B cell (primary cell): ENCODE results near the gene NOSIP. TPM values are rescaled to one million over a fixed set of nuclear protein-coding genes. Genes with fewer than 3 reads are reported as not detected.

Source experiments
- ATAC-seq: fragments of 200-7000 bp; cut with Tn5 transposase; one replicate; pipeline ENCODE4 v1.10.0; 2021; ENCODE audit warnings: low read depth, mild to moderate bottlenecking, moderate number of reproducible peaks, moderate library complexity
- CTCF ChIA-PET: fragments of 350-600 bp; sonication (Branson Sonifier 250); formaldehyde crosslinking; loops from one replicate; lab custom pipeline; 2021; ENCODE audit warnings: antibody characterized with exemption, inconsistent platforms; lab: Charles Lee
- POLR2A ChIA-PET: fragments of 350-600 bp; sonication (Branson Sonifier 250); formaldehyde crosslinking; loops from one replicate; lab custom pipeline; 2021; ENCODE audit warnings: antibody characterized with exemption; lab: Charles Lee
- DNase-seq: peaks from one replicate; pipeline ENCODE4 v3.0.0; 2013
- H2AFZ ChIP-seq: 2 replicates; pipeline ENCODE4 v1.6.1; 2012; ENCODE audit warnings: mild to moderate bottlenecking, low read depth, low read length; ENCODE audit not compliant: insufficient read depth, poor library complexity, severe bottlenecking
- H3K27ac ChIP-seq, 2 donors: 1 replicate in 1 of 2; 2 replicates in 1 of 2; pipeline ENCODE4 v1.5.1; 2012 to 2013; ENCODE audit warnings: low read length in 2 of 2, mild to moderate bottlenecking in 2 of 2, moderate library complexity in 1 of 2
- H3K27me3 ChIP-seq, 4 experiments: fragments of 200-600 bp in 1 of 4; sonication (generic) in 1 of 4; replicated peaks in 1 of 4; 1 replicate in 2 of 4; 2 replicates in 2 of 4; pipeline versions ENCODE4 v1.6.1 to v1.7.0; 2013 to 2016; ENCODE audit warnings: low read length in 3 of 4, mild to moderate bottlenecking in 2 of 4, mixed read lengths in 1 of 4, moderate library complexity in 1 of 4; ENCODE audit not compliant: insufficient read depth in 4 of 4, control insufficient read depth in 3 of 4; ENCODE audit errors: control extremely low read depth in 1 of 4
- H3K36me3 ChIP-seq, 2 experiments: replicated peaks in 1 of 2; 1 replicate in 1 of 2; 2 replicates in 1 of 2; pipeline versions ENCODE4 v1.6.1 to v1.7.1; 2013; ENCODE audit warnings: low read length in 1 of 2; ENCODE audit not compliant: insufficient read depth in 2 of 2, control insufficient read depth in 1 of 2; ENCODE audit errors: control extremely low read depth in 1 of 2, extremely low read depth in 1 of 2
- H3K4me1 ChIP-seq, 2 donors: fragments of 200-600 bp in 1 of 2; sonication (generic) in 1 of 2; 1 replicate in 1 of 2; 2 replicates in 1 of 2; pipeline versions ENCODE4 v1.5.1 to v1.6.1; 2013 to 2017; ENCODE audit warnings: low read length in 2 of 2; ENCODE audit not compliant: control insufficient read depth in 2 of 2, insufficient read depth in 2 of 2
- H3K4me2 ChIP-seq: replicated peaks from 2 replicates; pipeline ENCODE3; 2012; ENCODE audit warnings: mild to moderate bottlenecking, low read depth, low read length; ENCODE audit not compliant: poor library complexity, severe bottlenecking
- H3K4me3 ChIP-seq, 5 experiments: fragments of 200-600 bp in 1 of 5; sonication (generic) in 1 of 5; 1 replicate in 3 of 5; 2 replicates in 2 of 5; pipeline versions ENCODE4 v1.5.1 to v1.7.0; 2011 to 2016; ENCODE audit warnings: low read length in 4 of 5, mild to moderate bottlenecking in 4 of 5, low read depth in 2 of 5, control low read depth in 1 of 5, moderate library complexity in 1 of 5; ENCODE audit not compliant: insufficient read depth in 1 of 5; ENCODE audit errors: control extremely low read depth in 1 of 5, extremely low read depth in 1 of 5
- H3K79me2 ChIP-seq: fragments of 200-600 bp; sonication (generic); one replicate; pipeline ENCODE4 v1.6.0; 2016; ENCODE audit warnings: low read length; ENCODE audit not compliant: control insufficient read depth, insufficient read depth
- H3K9ac ChIP-seq: fragments of 200-600 bp; sonication (generic); 2 replicates; pipeline ENCODE4 v1.6.1; 2017; ENCODE audit warnings: mild to moderate bottlenecking, low read length, moderate library complexity
- H3K9me3 ChIP-seq, 3 donors: one replicate each; pipeline versions ENCODE4 v1.6.1 to v1.7.1; 2013; ENCODE audit warnings: low read length in 2 of 3; ENCODE audit not compliant: control insufficient read depth in 2 of 3, insufficient read depth in 1 of 3; ENCODE audit errors: control extremely low read depth in 1 of 3
- H4K20me1 ChIP-seq: 2 replicates; pipeline ENCODE4 v1.6.0; 2012; ENCODE audit warnings: mild to moderate bottlenecking, low read length; ENCODE audit not compliant: insufficient read depth, control insufficient read depth, poor library complexity, severe bottlenecking
- H3K27ac Mint-ChIP-seq: one replicate; pipeline ENCODE4 v1.8.0; 2021; ENCODE audit warnings: mixed read lengths
- H3K27me3 Mint-ChIP-seq: one replicate; pipeline ENCODE4 v1.8.0; 2021; ENCODE audit warnings: mixed read lengths
- H3K4me1 Mint-ChIP-seq: one replicate; pipeline ENCODE4 v1.8.0; 2021; ENCODE audit warnings: mixed read lengths
- H3K4me3 Mint-ChIP-seq: one replicate; pipeline ENCODE4 v1.8.0; 2021; ENCODE audit warnings: mixed read lengths
- H3K9me3 Mint-ChIP-seq: one replicate; pipeline ENCODE4 v1.8.0; 2022; ENCODE audit warnings: mixed read lengths; ENCODE audit not compliant: insufficient read depth
- CTCF ChIP-seq: fragments of 200-600 bp; IDR thresholded peaks from one replicate; pipeline ENCODE4 v1.8.0; 2022; ENCODE audit warnings: antibody characterized with exemption, mild to moderate bottlenecking
- EZH2 ChIP-seq: IDR thresholded peaks from 2 replicates; pipeline ENCODE4 v1.6.1; 2012; ENCODE audit warnings: borderline replicate concordance, low read depth, mild to moderate bottlenecking, moderate library complexity, low read length; ENCODE audit not compliant: insufficient read depth, poor library complexity, severe bottlenecking
- WGBS: methylation state at CpG from one replicate; pipeline ENCODE4 v1.1.5; 2013; ENCODE audit warnings: missing lambda C conversion rate; ENCODE audit not compliant: insufficient coverage; 5-methylcytosine and 5-hydroxymethylcytosine counted together
- intact Hi-C: fragments of 100-400 bp; cut with micrococcal nuclease; formaldehyde crosslinking; loops from one replicate; pipeline ENCODE4 v1.10.0; 2022
- polyA plus RNA-seq: library from polyadenylated mRNA; depleted of rRNA; stranded (reverse); fragments of >200 nt; gene quantifications from 2 replicates; pipeline ENCODE4 v1.2.3, GENCODE V29; 2012
- total RNA-seq, 2 donors: library from RNA; stranded (reverse); fragments of 120-200 nt in 1 of 2; gene quantifications; 1 replicate in 1 of 2; 2 replicates in 1 of 2; pipeline versions ENCODE4 v1.2.3 to v1.2.4, GENCODE V29; 2013 to 2022

The NOSIP gene
- total and polyA plus RNA-seq, 2 donors (not counting 1 experiment from before 2014, with no cell fraction given), result 55.5 to 135 TPM

GRCh38 chr19:49538643-49539042, 41.7 kb downstream of the NOSIP start:
- Mint-ChIP-seq H3K4me3 (peak overlapping the region; percentile 34), H3K27ac (peak overlapping the region; percentile 68)
- TF ChIP-seq EZH2, result no peak
- TF ChIP-seq CTCF, result no peak

GRCh38 chr19:49536921-49537462, 43.4 kb downstream of the NOSIP start:
- POLR2A ChIA-PET, result interaction anchor here (1.1 kb wide), 1 partner anchor 48 kb away, joined by 3 read pairs; no protein-coding TSS in a partner anchor
- H3K27ac Mint-ChIP-seq, result peak overlapping the region; percentile 87

More at GRCh38 chr19:49538643-49539042, 41.7 kb downstream of the NOSIP start:
- POLR2A ChIA-PET, result interaction anchor here (0.6 to 0.7 kb wide), 3 partner anchors 25 to 305 kb away, joined by 3 to 7 read pairs (median 7); no protein-coding TSS in a partner anchor
- H3K27me3 ChIP-seq, result peaks cover 0 to 2% (median 0%) of the 10 kb centered on the region in 4 experiments
- WGBS, result 90% methylated on average over 5 of the region's 5 CpGs
- Mint-ChIP-seq H3K27me3 (no peaks in the 10 kb centered on the region), H3K4me1 (peaks cover 36% of the 10 kb centered on the region), H3K9me3 (no peaks in the 10 kb centered on the region)
- no peaks in the 10 kb centered on the region for H3K9me3 ChIP-seq
- no peak overlapping the region for H3K4me3 ChIP-seq
- H3K9ac ChIP-seq, result no peak overlapping the region
- peak; percentile 5 for DNase-seq
- peak overlapping the region; percentile 22 to 23 for H3K27ac ChIP-seq
- no peak overlapping the region for H2AFZ ChIP-seq
- H3K4me2 ChIP-seq, result no peak overlapping the region
- no peaks in the 10 kb centered on the region for H3K79me2 ChIP-seq
- intact Hi-C loops, result no loop called here
- H4K20me1 ChIP-seq, result no peaks in the 10 kb centered on the region
- CTCF ChIA-PET, result interaction anchor here (1.0 to 6.2 kb wide), 4 partner anchors 8 to 138 kb away, joined by 4 to 59 read pairs (median 14); no protein-coding TSS in a partner anchor
- H3K36me3 ChIP-seq, result no peaks in the 10 kb centered on the region
- no peak for ATAC-seq
- peaks cover 26 to 41% of the 10 kb centered on the region in 2 donors for H3K4me1 ChIP-seq

More at GRCh38 chr19:49536921-49537462, 43.4 kb downstream of the NOSIP start:
- Histone ChIP-seq H3K4me1 (peaks cover 32 to 49% of the 10 kb centered on the region in 2 donors), H3K4me3 (peak overlapping the region in 1 of 5 experiments; percentile 16), H3K4me2 (peak overlapping the region; percentile 62), H3K9me3 (no peaks in the 10 kb centered on the region), H3K27me3 (peaks cover 0 to 6% (median 1%) of the 10 kb centered on the region in 4 experiments), H3K36me3 (no peaks in the 10 kb centered on the region), H3K9ac (no peak overlapping the region), H2AFZ (no peak overlapping the region), H3K79me2 (no peaks in the 10 kb centered on the region), H4K20me1 (no peaks in the 10 kb centered on the region), H3K27ac (peak overlapping the region; percentile 6 to 60)
- WGBS, result 94% methylated on average over 21 of the region's 22 CpGs
- Mint-ChIP-seq H3K27me3 (no peaks in the 10 kb centered on the region), H3K4me3 (no peak overlapping the region), H3K4me1 (peaks cover 44% of the 10 kb centered on the region), H3K9me3 (no peaks in the 10 kb centered on the region)
- TF ChIP-seq EZH2 (no peak), CTCF (no peak)
- CTCF ChIA-PET, result interaction anchor here (0.9 to 6.2 kb wide), 5 partner anchors 10 to 33 kb away, joined by 3 to 59 read pairs (median 4); no protein-coding TSS in a partner anchor
- DNase-seq (peak; percentile 16), ATAC-seq (no peak)
- intact Hi-C loops, result no loop called here
